ENCODE data around the gene PRPF31. TPM values are rescaled to one million over a fixed set of nuclear protein-coding genes. Genes with fewer than 3 reads are reported as not detected.

Gene PRPF31
- total and polyA plus RNA-seq, 9 of the 15 experiments (the other 6 are each of a cell fraction or from before 2014, with no cell fraction given) = 5.8 to 92.2 (median 69.2) TPM

DNA sequence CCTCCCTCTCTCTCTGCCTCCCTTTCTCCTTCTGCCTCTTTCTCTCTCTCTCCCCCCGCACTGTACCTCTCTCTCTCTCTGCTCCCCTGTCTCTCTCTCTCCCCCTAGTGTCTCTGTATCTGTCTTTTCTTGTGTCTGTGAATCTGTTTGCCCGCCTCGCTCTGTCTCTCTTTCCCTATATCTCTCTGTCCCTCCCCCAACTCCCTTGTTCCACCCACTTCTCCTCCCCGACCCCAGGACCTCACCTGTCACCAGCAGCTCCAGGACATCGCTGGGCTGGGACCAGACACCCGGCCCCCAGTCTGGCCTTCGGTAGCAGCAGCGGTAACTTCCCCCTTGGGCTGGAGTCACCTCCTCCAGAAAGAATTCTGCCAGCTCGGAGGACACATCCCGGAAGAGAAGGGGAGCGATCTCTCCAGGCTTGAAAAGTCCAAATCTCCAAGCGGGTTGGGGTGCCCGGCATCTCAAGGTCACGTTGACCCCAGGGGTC is 18.9 kb upstream of the PRPF31 start (continued):
- TF ChIP-seq CREB1 (IDR thresholded peaks at IDR 0.05) (no peak), CREB1 (CRISPR knock-in tag; IDR thresholded peaks at IDR 0.05) (no peak), GABPB2 (CRISPR knock-in tag; conservative IDR thresholded peaks at IDR 0.05) (no peak), SMARCA4 (IDR thresholded peaks at IDR 0.05) (peak; percentile 58; the same call in 1 of the 2 replicates), SNRNP70 (optimal IDR thresholded peaks at IDR 0.05; ENCODE audit: low read depth, low read length) (no peak), ZNF707 (CRISPR knock-in tag; conservative IDR thresholded peaks at IDR 0.05) (no peak), ZKSCAN1 (IDR thresholded peaks at IDR 0.05; ENCODE audit: low read depth, low read length) (no peak), ZNF140 (CRISPR knock-in tag; IDR thresholded peaks at IDR 0.05) (no peak), DPF2 (IDR thresholded peaks at IDR 0.05) (0 out of 2 replicates have a peak, but pooled peaks have one; percentile 31), SIRT6 (IDR thresholded peaks at IDR 0.05; ENCODE audit: low read depth, low read length) (no peak), TEAD1 (CRISPR knock-in tag; IDR thresholded peaks at IDR 0.05) (no peak), TCFL5 (CRISPR knock-in tag; conservative IDR thresholded peaks at IDR 0.05) (no peak), FOXA1 (IDR thresholded peaks at IDR 0.05; ENCODE audit: borderline replicate concordance) (no peak), TOE1 (IDR thresholded peaks at IDR 0.05; ENCODE audit: borderline replicate concordance) (no peak), TOE1 (CRISPR knock-in tag; IDR thresholded peaks at IDR 0.05; ENCODE audit: borderline replicate concordance, low read depth) (no peak), NFE2 (IDR thresholded peaks at IDR 0.05; ENCODE audit: low read depth) (no peak)
- TF ChIP-seq, protein P1, sequence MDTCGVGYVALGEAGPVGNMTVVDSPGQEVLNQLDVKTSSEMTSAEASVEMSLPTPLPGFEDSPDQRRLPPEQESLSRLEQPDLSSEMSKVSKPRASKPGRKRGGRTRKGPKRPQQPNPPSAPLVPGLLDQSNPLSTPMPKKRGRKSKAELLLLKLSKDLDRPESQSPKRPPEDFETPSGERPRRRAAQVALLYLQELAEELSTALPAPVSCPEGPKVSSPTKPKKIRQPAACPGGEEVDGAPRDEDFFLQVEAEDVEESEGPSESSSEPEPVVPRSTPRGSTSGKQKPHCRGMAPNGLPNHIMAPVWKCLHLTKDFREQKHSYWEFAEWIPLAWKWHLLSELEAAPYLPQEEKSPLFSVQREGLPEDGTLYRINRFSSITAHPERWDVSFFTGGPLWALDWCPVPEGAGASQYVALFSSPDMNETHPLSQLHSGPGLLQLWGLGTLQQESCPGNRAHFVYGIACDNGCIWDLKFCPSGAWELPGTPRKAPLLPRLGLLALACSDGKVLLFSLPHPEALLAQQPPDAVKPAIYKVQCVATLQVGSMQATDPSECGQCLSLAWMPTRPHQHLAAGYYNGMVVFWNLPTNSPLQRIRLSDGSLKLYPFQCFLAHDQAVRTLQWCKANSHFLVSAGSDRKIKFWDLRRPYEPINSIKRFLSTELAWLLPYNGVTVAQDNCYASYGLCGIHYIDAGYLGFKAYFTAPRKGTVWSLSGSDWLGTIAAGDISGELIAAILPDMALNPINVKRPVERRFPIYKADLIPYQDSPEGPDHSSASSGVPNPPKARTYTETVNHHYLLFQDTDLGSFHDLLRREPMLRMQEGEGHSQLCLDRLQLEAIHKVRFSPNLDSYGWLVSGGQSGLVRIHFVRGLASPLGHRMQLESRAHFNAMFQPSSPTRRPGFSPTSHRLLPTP (IDR thresholded peaks at IDR 0.05; ENCODE audit: borderline replicate concordance, extremely low read depth, insufficient read length) = no peak
- TF ChIP-seq, protein P2, sequence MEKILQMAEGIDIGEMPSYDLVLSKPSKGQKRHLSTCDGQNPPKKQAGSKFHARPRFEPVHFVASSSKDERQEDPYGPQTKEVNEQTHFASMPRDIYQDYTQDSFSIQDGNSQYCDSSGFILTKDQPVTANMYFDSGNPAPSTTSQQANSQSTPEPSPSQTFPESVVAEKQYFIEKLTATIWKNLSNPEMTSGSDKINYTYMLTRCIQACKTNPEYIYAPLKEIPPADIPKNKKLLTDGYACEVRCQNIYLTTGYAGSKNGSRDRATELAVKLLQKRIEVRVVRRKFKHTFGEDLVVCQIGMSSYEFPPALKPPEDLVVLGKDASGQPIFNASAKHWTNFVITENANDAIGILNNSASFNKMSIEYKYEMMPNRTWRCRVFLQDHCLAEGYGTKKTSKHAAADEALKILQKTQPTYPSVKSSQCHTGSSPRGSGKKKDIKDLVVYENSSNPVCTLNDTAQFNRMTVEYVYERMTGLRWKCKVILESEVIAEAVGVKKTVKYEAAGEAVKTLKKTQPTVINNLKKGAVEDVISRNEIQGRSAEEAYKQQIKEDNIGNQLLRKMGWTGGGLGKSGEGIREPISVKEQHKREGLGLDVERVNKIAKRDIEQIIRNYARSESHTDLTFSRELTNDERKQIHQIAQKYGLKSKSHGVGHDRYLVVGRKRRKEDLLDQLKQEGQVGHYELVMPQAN (IDR thresholded peaks at IDR 0.05; ENCODE audit: borderline replicate concordance) = no peak
- TF ChIP-seq, protein P3, sequence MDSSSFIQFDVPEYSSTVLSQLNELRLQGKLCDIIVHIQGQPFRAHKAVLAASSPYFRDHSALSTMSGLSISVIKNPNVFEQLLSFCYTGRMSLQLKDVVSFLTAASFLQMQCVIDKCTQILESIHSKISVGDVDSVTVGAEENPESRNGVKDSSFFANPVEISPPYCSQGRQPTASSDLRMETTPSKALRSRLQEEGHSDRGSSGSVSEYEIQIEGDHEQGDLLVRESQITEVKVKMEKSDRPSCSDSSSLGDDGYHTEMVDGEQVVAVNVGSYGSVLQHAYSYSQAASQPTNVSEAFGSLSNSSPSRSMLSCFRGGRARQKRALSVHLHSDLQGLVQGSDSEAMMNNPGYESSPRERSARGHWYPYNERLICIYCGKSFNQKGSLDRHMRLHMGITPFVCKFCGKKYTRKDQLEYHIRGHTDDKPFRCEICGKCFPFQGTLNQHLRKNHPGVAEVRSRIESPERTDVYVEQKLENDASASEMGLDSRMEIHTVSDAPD (CRISPR knock-in tag; IDR thresholded peaks at IDR 0.05) = no peak
- TF ChIP-seq, protein P4, sequence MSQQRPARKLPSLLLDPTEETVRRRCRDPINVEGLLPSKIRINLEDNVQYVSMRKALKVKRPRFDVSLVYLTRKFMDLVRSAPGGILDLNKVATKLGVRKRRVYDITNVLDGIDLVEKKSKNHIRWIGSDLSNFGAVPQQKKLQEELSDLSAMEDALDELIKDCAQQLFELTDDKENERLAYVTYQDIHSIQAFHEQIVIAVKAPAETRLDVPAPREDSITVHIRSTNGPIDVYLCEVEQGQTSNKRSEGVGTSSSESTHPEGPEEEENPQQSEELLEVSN (IDR thresholded peaks at IDR 0.05; ENCODE audit: borderline replicate concordance in 1 of 2, extremely low read depth in 1 of 2, insufficient read depth in 1 of 2, insufficient read length in 1 of 2, low read depth in 1 of 2, low read length in 1 of 2, poor library complexity in 1 of 2, severe bottlenecking in 1 of 2) = no peak
- TF ChIP-seq, protein P5, sequence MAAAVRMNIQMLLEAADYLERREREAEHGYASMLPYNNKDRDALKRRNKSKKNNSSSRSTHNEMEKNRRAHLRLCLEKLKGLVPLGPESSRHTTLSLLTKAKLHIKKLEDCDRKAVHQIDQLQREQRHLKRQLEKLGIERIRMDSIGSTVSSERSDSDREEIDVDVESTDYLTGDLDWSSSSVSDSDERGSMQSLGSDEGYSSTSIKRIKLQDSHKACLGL (CRISPR knock-in tag; IDR thresholded peaks at IDR 0.05; ENCODE audit: borderline replicate concordance, poor library complexity, severe bottlenecking) = no peak
